HUES6 (cell line): Measurements from ENCODE around the gene HOXA13.

ENCODE experiments used
- H3K27ac ChIP-seq: 2 replicates; pipeline ENCODE4 v1.7.0; 2013; ENCODE audit warnings: low read depth, mild to moderate bottlenecking, low read length, inconsistent platforms
- H3K27me3 ChIP-seq: 2 replicates; pipeline ENCODE4 v1.6.1; 2013; ENCODE audit warnings: low read length; ENCODE audit not compliant: control insufficient read depth, insufficient read depth
- H3K36me3 ChIP-seq: 2 replicates; pipeline ENCODE4 v1.6.1; 2013; ENCODE audit warnings: low read length; ENCODE audit not compliant: control insufficient read depth, insufficient read depth
- H3K4me1 ChIP-seq: 2 replicates; pipeline ENCODE4 v1.6.1; 2013; ENCODE audit warnings: low read length; ENCODE audit not compliant: control insufficient read depth, insufficient read depth
- H3K4me3 ChIP-seq: 2 replicates; pipeline ENCODE4 v1.5.1; 2013; ENCODE audit warnings: low read depth, low read length
- H3K9ac ChIP-seq: one replicate; pipeline ENCODE4 v1.6.1; 2013; ENCODE audit warnings: mild to moderate bottlenecking, low read length
- H3K9me3 ChIP-seq: 2 replicates; pipeline ENCODE4 v1.6.1; 2013; ENCODE audit warnings: low read depth, low read length; ENCODE audit not compliant: control insufficient read depth, insufficient read depth

HOXA13 gene

GRCh38 chr7:27197137-27198042 is 2.5 kb downstream of the HOXA13 start:
- Histone ChIP-seq H3K36me3 (no peaks in the 10 kb centered on the region), H3K4me3 (0 out of 2 replicates have a peak overlapping the region, but pooled peaks have one; percentile 2), H3K9ac (no peak overlapping the region), H3K27me3 (peaks cover 98% of the 10 kb centered on the region), H3K4me1 (peaks cover 12% of the 10 kb centered on the region; the same call in 1 of the 2 replicates), H3K27ac (no peak overlapping the region), H3K9me3 (no peaks in the 10 kb centered on the region)

GRCh38 chr7:27196287-27196767 is 3.6 kb downstream of the HOXA13 start:
- no peak overlapping the region for H3K4me3 ChIP-seq
- no peak overlapping the region for H3K9ac ChIP-seq
- no peaks in the 10 kb centered on the region for H3K36me3 ChIP-seq
- peaks cover 17% of the 10 kb centered on the region; the same call in 1 of the 2 replicates for H3K4me1 ChIP-seq
- peaks cover 98% of the 10 kb centered on the region for H3K27me3 ChIP-seq
- H3K9me3 ChIP-seq = no peaks in the 10 kb centered on the region
- no peak overlapping the region for H3K27ac ChIP-seq

- Histone ChIP-seq H3K4me1 (peaks cover 9% of the 10 kb centered on the region; the same call in 1 of the 2 replicates), H3K9ac (no peak overlapping the region), H3K27me3 (peaks cover 98% of the 10 kb centered on the region), H3K4me3 (no peak overlapping the region), H3K9me3 (no peaks in the 10 kb centered on the region), H3K27ac (no peak overlapping the region), H3K36me3 (no peaks in the 10 kb centered on the region)
Measured at GRCh38 chr7:27194686-27195379, 5.1 kb downstream of the HOXA13 start.

GRCh38 chr7:27194002-27194352 is 5.9 kb downstream of the HOXA13 start:
- no peaks in the 10 kb centered on the region for H3K9me3 ChIP-seq
- H3K27ac ChIP-seq = no peak overlapping the region
- H3K4me1 ChIP-seq = peaks cover 13% of the 10 kb centered on the region; the same call in 1 of the 2 replicates
- no peaks in the 10 kb centered on the region for H3K36me3 ChIP-seq
- no peak overlapping the region for H3K9ac ChIP-seq
- H3K4me3 ChIP-seq = no peak overlapping the region
- peaks cover 100% of the 10 kb centered on the region for H3K27me3 ChIP-seq

- H3K27ac ChIP-seq = no peak overlapping the region
- peak overlapping the region; percentile 17 for H3K9ac ChIP-seq
- H3K4me1 ChIP-seq = peaks cover 12% of the 10 kb centered on the region; the same call in 1 of the 2 replicates
- peaks cover 100% of the 10 kb centered on the region for H3K27me3 ChIP-seq
- peak overlapping the region; percentile 29 for H3K4me3 ChIP-seq
- no peaks in the 10 kb centered on the region for H3K36me3 ChIP-seq
- no peaks in the 10 kb centered on the region for H3K9me3 ChIP-seq
Measured at GRCh38 chr7:27193335-27194001, 6.4 kb downstream of the HOXA13 start.

GRCh38 chr7:27192546-27193334 is 7.2 kb downstream of the HOXA13 start:
- peak overlapping the region; percentile 40 for H3K4me3 ChIP-seq
- peaks cover 100% of the 10 kb centered on the region for H3K27me3 ChIP-seq
- H3K27ac ChIP-seq = no peak overlapping the region
- H3K9ac ChIP-seq = peak overlapping the region; percentile 17
- no peaks in the 10 kb centered on the region for H3K36me3 ChIP-seq
- H3K9me3 ChIP-seq = no peaks in the 10 kb centered on the region
- peaks cover 19% of the 10 kb centered on the region for H3K4me1 ChIP-seq

- Histone ChIP-seq H3K36me3 (no peaks in the 10 kb centered on the region), H3K4me1 (peaks cover 25% of the 10 kb centered on the region), H3K9me3 (no peaks in the 10 kb centered on the region), H3K27me3 (peaks cover 100% of the 10 kb centered on the region), H3K9ac (no peak overlapping the region), H3K27ac (no peak overlapping the region), H3K4me3 (peak overlapping the region; percentile 40)
Measured at GRCh38 chr7:27191833-27192545, 7.9 kb downstream of the HOXA13 start.

GRCh38 chr7:27191161-27191731 is 8.6 kb downstream of the HOXA13 start:
- Histone ChIP-seq H3K9me3 (no peaks in the 10 kb centered on the region), H3K36me3 (no peaks in the 10 kb centered on the region), H3K4me3 (no peak overlapping the region), H3K27me3 (peaks cover 100% of the 10 kb centered on the region), H3K4me1 (peaks cover 28% of the 10 kb centered on the region), H3K27ac (no peak overlapping the region), H3K9ac (no peak overlapping the region)

GRCh38 chr7:27189997-27190748 is 9.7 kb downstream of the HOXA13 start:
- H3K27me3 ChIP-seq = peaks cover 100% of the 10 kb centered on the region
- H3K9me3 ChIP-seq = no peaks in the 10 kb centered on the region
- no peak overlapping the region for H3K4me3 ChIP-seq
- H3K36me3 ChIP-seq = no peaks in the 10 kb centered on the region
- H3K27ac ChIP-seq = no peak overlapping the region
- H3K9ac ChIP-seq = no peak overlapping the region
- H3K4me1 ChIP-seq = peaks cover 39% of the 10 kb centered on the region
